Esophagus mucosa (tissue), 1 donor: ENCODE measurements around the gene FXYD7. TPM values are rescaled to one million over a fixed set of nuclear protein-coding genes. Genes with fewer than 3 reads are reported as not detected.

Experiments
- ATAC-seq: fragments of 200-7000 bp; cut with Tn5 transposase; one replicate; pipeline ENCODE4 v1.9.1; 2020
- total RNA-seq: library from RNA; stranded (reverse); gene quantifications from one replicate; pipeline ENCODE4 v1.2.4, GENCODE V29; 2023
- donor health status: DM: yes; HTN: yes; CAD: no.

Gene FXYD7
- total RNA-seq, 1 donor from 2014 or later = not detected

DNA sequence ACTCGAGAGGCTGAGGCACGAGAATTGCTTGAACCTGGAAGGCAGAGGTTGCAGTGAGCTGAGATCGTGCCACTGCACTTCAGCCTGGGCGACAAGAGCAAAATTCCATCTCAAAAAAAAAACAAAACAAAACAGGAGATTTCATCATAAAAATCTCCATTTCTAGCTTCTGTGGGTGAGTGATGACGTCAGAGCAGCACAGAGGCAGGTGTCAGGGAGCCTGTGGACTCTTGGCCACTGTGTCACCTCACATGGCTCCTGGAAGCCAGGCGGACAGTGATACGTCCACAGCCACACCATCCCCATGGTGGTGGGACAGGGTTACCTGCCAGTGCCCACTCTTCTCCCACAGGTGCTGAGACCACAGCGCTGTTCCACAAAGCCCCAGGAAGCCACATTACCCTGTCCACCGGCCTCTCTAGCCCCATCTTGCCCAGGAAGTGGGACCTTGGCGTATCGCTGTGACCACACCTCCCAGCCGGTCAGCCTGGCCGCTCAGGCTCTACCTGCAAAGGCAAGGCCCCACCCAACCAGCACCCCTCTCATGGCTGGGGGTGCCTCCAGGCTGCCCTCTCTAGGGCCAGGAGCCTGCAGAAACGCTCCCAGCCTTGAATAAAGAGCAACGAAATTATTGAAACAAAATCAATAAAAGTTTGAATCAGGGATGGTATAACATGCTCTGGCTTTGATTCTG, 29.9 kb upstream of the FXYD7 start:
- ATAC-seq = no peak

DNA sequence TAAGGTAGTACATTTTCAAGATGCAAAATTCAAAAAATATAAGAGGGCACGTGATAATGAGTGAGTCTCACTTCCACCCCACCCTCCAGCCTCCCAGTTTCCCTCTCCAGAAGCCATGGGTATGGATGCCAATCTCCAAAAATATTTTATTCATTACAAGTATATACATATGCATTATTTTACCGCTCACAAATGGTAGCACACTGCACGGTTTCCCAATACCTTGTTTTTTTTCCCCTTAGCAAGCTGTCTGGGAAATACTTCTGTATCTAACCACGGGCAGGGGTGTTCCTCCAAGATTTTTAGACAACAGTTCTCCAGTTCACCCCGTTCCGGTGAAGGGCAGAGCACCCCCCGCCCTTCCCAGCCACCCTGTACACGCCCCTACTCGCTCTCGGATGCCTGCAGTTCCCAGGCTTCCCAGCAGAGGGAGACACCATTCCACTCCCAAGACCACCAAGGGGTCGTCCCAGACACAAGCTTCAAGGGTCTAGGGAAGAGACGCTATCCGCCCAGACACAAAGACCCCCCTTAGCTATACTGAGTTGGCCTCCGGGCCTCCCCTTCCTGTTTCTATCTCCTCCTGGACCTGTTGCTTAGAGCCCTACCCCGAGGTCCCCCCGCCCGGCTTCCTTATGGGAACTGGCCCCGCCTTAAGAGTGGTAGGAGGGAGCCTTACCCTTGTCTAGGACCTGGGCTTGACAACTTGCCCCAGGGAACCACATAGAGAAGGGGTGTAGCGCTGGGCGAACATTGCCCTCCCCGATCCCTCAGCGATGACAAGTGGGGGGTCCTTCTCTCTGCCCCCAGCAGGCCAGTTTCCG, 28.5 kb upstream of the FXYD7 start:
- peak; percentile 35 for ATAC-seq

DNA sequence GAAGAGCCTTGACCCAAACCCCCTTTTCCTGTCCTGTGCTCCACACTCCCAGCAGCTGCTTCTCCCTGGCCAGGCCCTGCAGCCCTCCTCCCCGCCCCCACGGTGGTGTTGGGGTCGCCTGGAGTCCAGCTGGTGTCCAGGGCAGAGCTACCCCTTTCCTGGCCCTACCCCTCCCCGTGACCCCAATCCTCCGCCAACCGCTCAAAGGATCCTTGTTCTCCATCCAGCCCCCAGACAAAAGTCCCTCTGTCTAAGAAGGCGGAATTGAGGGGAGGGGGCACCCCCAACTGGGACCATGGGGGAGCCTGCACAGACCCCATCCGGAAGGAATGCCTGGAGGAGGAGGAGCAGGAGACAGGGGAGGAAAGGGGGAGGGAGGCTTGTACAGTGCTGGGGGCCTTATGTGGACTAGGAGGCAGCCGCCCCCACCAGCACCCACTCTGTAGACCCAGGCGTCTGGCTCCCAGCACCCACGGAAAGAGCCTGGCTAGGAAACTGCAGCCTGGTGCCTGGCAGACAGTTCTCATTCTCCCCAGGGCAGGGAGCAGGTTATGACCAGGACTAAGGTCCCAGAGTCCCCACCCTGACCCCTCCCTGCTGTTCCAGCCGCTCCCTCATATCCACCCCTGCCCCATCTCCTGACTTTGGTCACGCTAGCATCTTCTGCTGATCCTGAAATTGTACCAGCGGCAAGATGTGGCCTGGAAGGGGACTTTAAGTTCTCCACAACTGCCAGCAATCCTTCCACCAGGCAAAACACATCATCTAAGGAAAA, 27.7 kb upstream of the FXYD7 start, which contains the start of gene FXYD3:
Gene FXYD3 (plus strand): TSS at position 647 of the 775 bp plus-strand sequence. CDS start 3,554 bp downstream, outside the sequence.
- peak; percentile 60 for ATAC-seq

- ATAC-seq = peak; percentile 43
Measured at GRCh38 chr19:35116072-35116801, 26.8 kb upstream of the FXYD7 start.

GRCh38 chr19:35117116-35117515, 25.9 kb upstream of the FXYD7 start:
- ATAC-seq = no peak

DNA sequence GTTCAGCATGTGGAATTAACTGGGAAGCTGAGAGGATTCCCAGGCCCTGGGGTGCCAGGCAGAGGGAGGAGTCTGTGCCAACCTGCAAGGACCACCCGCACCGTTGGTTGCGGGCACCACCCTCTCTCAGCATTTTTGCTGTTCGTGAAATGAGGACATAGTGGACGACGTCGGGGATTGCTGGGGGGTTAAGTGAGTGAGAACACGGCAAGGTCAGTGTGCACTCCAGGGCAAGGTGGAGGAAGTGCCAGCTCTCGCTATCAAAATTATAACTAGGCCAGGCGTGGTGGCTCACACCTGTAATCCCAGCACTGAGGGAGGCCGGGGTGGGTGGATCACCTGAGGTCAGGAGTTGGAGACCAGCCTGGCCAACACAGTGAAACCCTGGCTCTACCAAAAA, 25.3 kb upstream of the FXYD7 start:
- peak; percentile 1 for ATAC-seq

DNA sequence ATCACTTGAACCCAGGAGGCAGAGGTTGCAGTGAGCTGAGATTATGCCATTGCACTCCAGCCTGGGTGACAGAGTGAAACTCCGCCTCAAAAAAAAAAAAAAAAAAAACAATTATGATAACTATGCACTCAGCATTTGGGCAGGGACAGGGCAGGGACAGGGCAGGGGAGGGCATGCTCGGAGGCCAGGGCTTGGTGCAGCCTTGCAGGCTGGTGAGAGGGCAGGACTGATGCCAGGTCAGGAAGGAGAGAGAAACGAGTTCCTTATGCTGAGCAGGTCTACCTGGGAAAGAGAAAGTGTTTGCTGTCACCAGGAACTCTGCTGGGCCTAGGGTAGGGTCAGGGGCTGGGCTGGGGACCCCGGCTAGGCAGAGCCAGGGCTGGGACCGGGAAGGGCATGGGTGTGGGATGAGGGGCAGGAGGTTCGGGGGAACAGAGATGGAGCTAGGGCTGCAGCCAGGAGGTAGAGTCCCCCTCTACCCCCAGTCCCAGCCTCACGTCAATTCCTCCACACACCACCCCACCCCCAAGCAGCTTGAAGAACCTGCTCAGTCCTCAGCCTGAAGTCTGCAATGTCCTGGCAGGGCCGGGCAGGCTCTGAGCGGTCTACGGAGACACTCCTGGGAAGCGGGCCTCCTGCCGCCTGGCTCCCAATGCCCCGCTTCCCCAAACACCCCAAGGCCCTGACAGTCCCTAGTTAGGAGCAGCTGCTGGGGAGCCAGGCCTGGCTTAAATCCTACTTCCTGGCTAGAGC, 24.6 kb upstream of the FXYD7 start:
- peak; percentile 73 for ATAC-seq

- no peak for ATAC-seq
Measured at GRCh38 chr19:35119091-35119490, 24.0 kb upstream of the FXYD7 start.

GRCh38 chr19:35119578-35120155, 23.4 kb upstream of the FXYD7 start:
- no peak for ATAC-seq

GRCh38 chr19:35120492-35120891, 22.6 kb upstream of the FXYD7 start:
- ATAC-seq = peak; percentile 30

GRCh38 chr19:35120898-35121297, 22.2 kb upstream of the FXYD7 start:
- no peak for ATAC-seq

DNA sequence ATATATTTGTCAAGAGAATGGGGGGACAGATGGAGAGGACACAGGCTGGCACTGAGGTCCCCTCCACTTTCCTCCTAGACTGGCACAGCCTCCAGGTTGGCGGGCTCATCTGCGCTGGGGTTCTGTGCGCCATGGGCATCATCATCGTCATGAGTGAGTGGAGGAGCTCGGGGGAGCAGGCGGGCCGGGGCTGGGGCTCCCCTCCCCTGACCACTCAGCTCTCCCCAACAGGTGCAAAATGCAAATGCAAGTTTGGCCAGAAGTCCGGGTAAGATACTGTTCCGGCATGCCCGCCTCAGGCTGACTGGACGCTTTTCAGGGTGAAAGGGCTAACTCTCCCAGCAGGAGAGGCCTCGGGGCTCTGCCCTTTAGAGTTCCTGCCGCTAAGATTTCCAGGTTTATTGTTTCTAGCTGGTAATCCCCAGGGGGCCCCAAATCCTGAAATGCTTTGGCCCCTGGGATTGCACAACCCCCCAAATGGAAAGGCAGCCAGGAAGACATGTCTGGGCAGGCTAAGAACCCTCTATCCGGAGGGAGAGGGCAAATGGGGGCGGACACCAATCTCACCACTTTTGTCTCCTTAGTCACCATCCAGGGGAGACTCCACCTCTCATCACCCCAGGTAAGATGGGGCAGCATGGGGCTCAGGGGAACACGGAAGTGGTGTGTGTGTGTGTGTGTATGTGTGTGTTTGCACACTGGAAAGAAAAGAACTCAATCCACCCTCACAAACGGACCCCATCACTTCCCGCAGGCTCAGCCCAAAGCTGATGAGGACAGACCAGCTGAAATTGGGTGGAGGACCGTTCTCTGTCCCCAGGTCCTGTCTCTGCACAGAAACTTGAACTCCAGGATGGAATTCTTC, 20.1 kb upstream of the FXYD7 start:
- peak; percentile 30 for ATAC-seq

GRCh38 chr19:35123573-35123972, 19.5 kb upstream of the FXYD7 start:
- peak; percentile 5 for ATAC-seq

DNA sequence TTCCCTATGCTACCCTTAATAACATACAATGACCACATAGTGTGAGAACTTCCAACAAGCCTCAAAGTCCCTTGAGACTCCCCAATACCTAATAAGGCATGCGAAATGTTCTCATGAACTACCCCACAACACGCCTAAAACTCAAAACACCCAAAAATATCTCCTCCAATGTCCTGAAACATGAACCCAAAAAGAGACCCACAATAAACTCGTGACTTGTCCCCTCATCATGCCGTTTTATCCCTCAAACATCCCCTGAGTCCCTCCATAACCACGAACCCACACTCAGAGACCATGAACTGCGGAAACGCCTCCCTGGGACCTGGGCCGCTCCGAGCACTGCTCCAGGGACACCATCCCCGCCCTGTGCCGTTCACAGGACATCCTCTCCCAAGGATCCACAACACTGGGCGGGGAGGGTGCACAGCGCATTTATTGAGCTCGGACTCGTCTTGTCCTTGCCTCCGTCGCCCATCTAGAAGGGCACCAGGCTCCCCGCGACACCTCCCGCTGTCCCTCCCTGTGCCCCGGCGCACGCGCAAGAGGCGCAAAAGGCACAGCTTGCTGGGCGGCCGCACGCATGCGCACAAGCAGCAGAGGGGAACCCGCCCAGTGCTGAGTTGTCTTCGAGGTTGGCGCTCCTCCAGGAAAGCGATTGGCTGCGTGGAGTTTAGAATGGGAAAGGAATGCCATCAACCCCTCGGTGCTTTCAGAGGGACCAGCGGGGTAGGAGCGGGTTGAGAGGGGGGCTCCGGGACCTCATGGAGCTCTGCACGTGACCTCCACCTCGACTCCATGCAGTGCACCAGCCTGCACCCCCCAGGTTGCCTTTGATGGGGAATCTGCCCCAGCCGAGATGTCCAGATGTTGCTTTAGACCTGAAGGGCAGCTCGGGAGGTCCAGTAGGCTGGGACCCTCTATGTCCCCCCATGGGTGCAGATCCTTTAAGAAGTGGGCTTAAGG, 18.7 kb upstream of the FXYD7 start:
- peak; percentile 58 for ATAC-seq

- ATAC-seq = no peak
Measured at GRCh38 chr19:35125270-35125717, 17.8 kb upstream of the FXYD7 start.

GRCh38 chr19:35125749-35126623, 17.1 kb upstream of the FXYD7 start:
- peak; percentile 35 for ATAC-seq

DNA sequence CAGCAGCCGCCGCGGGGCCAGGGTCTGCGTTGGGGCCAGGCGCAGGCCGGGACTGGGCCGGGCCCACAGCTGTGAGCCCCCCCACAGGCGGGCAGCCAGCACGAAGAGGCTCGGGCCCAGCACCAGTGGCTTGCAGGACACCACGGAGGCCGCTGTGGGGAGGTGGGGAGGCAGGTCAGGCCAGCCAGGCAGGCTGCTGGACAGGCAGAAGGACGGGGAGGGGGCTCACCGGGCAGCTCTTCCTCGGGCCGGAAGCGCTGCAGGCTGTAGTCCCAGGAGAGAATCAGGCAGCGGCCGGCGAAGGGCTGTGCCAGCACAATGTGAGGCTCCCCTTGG, 16.5 kb upstream of the FXYD7 start:
- no peak for ATAC-seq

GRCh38 chr19:35127871-35128270, 15.2 kb upstream of the FXYD7 start:
- peak; percentile 53 for ATAC-seq
